ENCODE results near the gene TBL1X. TPM values are rescaled to one million over a fixed set of nuclear protein-coding genes. Genes with fewer than 3 reads are reported as not detected.
A peak's percentile ranks its signal among the peaks of the same experiment; 100 is the strongest.

Gene TBL1X
- total and polyA plus RNA-seq, 2 of the 13 experiments (the other 11 are each of a cell fraction or from before 2014, with no cell fraction given) = 17.6 to 19.9 TPM

DNA sequence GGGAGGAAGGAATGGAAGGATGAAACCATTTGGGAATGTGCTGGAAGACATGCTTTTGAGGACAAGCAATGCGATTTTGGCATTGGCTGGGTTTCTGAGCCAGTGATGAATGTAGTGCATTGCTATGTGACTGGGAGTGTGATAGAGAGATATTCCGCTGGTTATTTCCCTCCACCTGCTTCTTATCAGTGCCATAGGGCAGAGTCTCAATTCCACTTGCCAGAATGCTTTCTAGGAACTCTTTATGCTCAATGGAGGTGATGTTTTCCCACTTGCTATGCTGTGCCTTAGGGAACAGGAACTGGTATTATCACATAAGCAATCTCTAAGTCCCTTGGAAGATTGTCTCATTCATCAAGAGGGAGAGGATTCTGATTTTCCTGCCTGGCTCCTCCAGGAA lies 28.0 kb downstream of the TBL1X start:
- 100% methylated on average over 2 of the region's 2 CpGs for WGBS (ENCODE audit: low lambda C conversion rate)
- FAIRE-seq = no peak

DNA sequence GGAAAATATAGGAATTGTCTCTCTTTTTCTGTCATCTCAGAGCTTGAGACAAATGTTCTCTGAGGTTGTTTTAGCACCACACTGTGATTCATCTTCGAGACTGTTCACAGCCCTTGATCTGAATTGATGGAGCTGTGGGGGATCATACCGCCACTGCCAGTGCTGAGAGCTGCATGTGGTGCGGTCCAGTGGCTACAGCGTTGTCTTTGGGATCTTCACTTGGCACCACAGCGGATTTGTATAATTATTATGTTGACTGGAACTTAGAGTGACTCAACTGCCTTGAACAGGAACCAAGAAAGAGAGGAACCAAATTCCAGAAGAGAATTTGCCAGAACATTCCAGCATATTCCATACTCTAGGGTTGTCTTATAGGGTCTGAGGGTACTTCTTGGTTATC lies 29.1 kb downstream of the TBL1X start:
- Histone ChIP-seq H3K27me3 (ENCODE audit: control insufficient read depth in 1 of 2, insufficient read depth in 2 of 2, low read length in 2 of 2) (no peaks in the 10 kb centered on the region), H3K4me1 (ENCODE audit: insufficient read depth, low read length) (peaks cover 6% of the 10 kb centered on the region; the same call in 1 of the 2 replicates), H3K4me2 (ENCODE audit: low read depth, low read length) (no peak overlapping the region), H2AFZ (ENCODE audit: low read length) (no peak overlapping the region), H3K9ac (ENCODE audit: insufficient read depth, low read depth, low read length) (no peak overlapping the region), H3K4me3 (replicated peaks in 1 of 3; ENCODE audit: insufficient read depth in 1 of 3, low read depth in 2 of 3, low read length in 3 of 3) (no peak overlapping the region), H3K27ac (ENCODE audit: extremely low read length, insufficient read depth, low read length) (no peak overlapping the region), H4K20me1 (ENCODE audit: insufficient read depth, low read length) (peaks cover 32% of the 10 kb centered on the region), H3K36me3 (replicated peaks in 1 of 2; ENCODE audit: control insufficient read depth in 1 of 2, insufficient read depth in 2 of 2, low read length in 2 of 2) (peaks cover 2 to 8% of the 10 kb centered on the region in 2 experiments; a peak in 3 of 5 replicates), H3K9me3 (ENCODE audit: low read length) (no peaks in the 10 kb centered on the region), H3K79me2 (ENCODE audit: insufficient read depth, low read length) (peaks cover 72% of the 10 kb centered on the region)
- intact Hi-C loops (cut with micrococcal nuclease; ENCODE audit: unreplicated experiment) = no loop called here
- POLR2A ChIA-PET = no interaction called here
- no peak for ATAC-seq
- no peak for DNase-seq (ENCODE audit: low spot score)
- WGBS (ENCODE audit: low lambda C conversion rate) = 100% methylated on average over 4 of the region's 5 CpGs
- TF ChIP-seq SIN3A (IDR thresholded peaks at IDR 0.05; ENCODE audit: borderline replicate concordance, low read depth, low read length) (no peak), ZNF343 (CRISPR knock-in tag; IDR thresholded peaks at IDR 0.05) (no peak), ERF (CRISPR knock-in tag; IDR thresholded peaks at IDR 0.05) (no peak), ZNF569 (CRISPR knock-in tag; IDR thresholded peaks at IDR 0.05; ENCODE audit: borderline replicate concordance) (no peak), HNRNPH1 (optimal IDR thresholded peaks at IDR 0.05; ENCODE audit: low read depth, low read length) (no peak), ZNF589 (CRISPR knock-in tag; conservative IDR thresholded peaks at IDR 0.05) (no peak), ZNF891 (CRISPR knock-in tag; IDR thresholded peaks at IDR 0.05) (no peak), NR2F2 (IDR thresholded peaks at IDR 0.05; ENCODE audit: borderline replicate concordance, low read depth) (no peak), SYNCRIP (IDR thresholded peaks at IDR 0.05; ENCODE audit: insufficient read depth, low read depth, low read length) (no peak)
- TF ChIP-seq, protein P1, sequence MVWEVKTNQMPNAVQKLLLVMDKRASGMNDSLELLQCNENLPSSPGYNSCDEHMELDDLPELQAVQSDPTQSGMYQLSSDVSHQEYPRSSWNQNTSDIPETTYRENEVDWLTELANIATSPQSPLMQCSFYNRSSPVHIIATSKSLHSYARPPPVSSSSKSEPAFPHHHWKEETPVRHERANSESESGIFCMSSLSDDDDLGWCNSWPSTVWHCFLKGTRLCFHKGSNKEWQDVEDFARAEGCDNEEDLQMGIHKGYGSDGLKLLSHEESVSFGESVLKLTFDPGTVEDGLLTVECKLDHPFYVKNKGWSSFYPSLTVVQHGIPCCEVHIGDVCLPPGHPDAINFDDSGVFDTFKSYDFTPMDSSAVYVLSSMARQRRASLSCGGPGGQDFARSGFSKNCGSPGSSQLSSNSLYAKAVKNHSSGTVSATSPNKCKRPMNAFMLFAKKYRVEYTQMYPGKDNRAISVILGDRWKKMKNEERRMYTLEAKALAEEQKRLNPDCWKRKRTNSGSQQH (CRISPR knock-in tag; IDR thresholded peaks at IDR 0.05; ENCODE audit: low read depth) = no peak
- TF ChIP-seq, protein P2, sequence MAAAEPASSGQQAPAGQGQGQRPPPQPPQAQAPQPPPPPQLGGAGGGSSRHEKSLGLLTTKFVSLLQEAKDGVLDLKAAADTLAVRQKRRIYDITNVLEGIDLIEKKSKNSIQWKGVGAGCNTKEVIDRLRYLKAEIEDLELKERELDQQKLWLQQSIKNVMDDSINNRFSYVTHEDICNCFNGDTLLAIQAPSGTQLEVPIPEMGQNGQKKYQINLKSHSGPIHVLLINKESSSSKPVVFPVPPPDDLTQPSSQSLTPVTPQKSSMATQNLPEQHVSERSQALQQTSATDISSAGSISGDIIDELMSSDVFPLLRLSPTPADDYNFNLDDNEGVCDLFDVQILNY (CRISPR knock-in tag; conservative IDR thresholded peaks at IDR 0.05) = no peak
- TF ChIP-seq, protein P3, sequence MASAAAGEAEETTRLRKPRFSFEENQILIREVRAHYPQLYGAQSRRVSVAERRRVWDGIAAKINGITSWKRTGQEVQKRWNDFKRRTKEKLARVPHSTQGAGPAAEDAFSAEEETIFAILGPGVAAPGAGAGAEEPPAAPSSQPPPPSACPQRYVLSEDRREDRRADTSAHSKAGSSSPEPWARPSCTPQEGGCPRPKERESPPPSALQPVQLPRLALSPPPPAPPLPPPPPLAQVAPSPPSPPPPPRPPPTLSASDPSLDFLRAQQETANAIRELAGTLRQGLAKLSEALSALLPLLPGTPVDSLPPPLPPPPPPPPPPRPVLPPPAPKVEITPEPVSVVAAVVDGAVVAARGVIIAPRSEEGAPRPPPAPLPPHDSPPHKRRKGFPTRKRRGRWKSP (CRISPR knock-in tag; IDR thresholded peaks at IDR 0.05) = no peak
- FAIRE-seq = peak; percentile 32
- BruUV-seq (replicated peaks) = no TSS peak
- CTCF ChIA-PET (ENCODE audit: low intra/inter-chr PET ratio, low total read pairs) = no interaction called here
- in situ Hi-C loops (cut with HindIII; ENCODE audit: extremely low pct_ligation_motif_present, low pct_unique_long_range_greater_than_20kb) = no loop called here

More for the DNA sequence above, 28.0 kb downstream of the TBL1X start:
- intact Hi-C loops (cut with micrococcal nuclease; ENCODE audit: unreplicated experiment) (no loop called here), in situ Hi-C loops (cut with HindIII; ENCODE audit: extremely low pct_ligation_motif_present, low pct_unique_long_range_greater_than_20kb) (no loop called here)
- H3K4me2 ChIP-seq (ENCODE audit: low read depth, low read length) = no peak overlapping the region
- H3K79me2 ChIP-seq (ENCODE audit: insufficient read depth, low read length) = peaks cover 74% of the 10 kb centered on the region
- ATAC-seq (no peak), DNase-seq (ENCODE audit: low spot score) (no peak)
- peaks cover 22% of the 10 kb centered on the region for H4K20me1 ChIP-seq (ENCODE audit: insufficient read depth, low read length)
- H2AFZ ChIP-seq (ENCODE audit: low read length) = no peak overlapping the region
- no TSS peak for BruUV-seq (replicated peaks)
- H3K27ac ChIP-seq (ENCODE audit: extremely low read length, insufficient read depth, low read length) = no peak overlapping the region
- POLR2A ChIA-PET = no interaction called here
- CTCF ChIA-PET (ENCODE audit: low intra/inter-chr PET ratio, low total read pairs) = no interaction called here
- H3K36me3 ChIP-seq (replicated peaks in 1 of 2; ENCODE audit: control insufficient read depth in 1 of 2, insufficient read depth in 2 of 2, low read length in 2 of 2) = peaks cover 2 to 8% of the 10 kb centered on the region in 2 experiments; a peak in 2 of 5 replicates
- peaks cover 6% of the 10 kb centered on the region; the same call in 1 of the 2 replicates for H3K4me1 ChIP-seq (ENCODE audit: insufficient read depth, low read length)
- TF ChIP-seq BCL6 (CRISPR knock-in tag; IDR thresholded peaks at IDR 0.05) (peak; percentile 92), ZNF749 (CRISPR knock-in tag; IDR thresholded peaks at IDR 0.05; ENCODE audit: borderline replicate concordance) (no peak)
- H3K4me3 ChIP-seq (replicated peaks in 1 of 3; ENCODE audit: insufficient read depth in 1 of 3, low read depth in 2 of 3, low read length in 3 of 3) = no peak overlapping the region
- H3K9me3 ChIP-seq (ENCODE audit: low read length) = no peaks in the 10 kb centered on the region
- no peak overlapping the region for H3K9ac ChIP-seq (ENCODE audit: insufficient read depth, low read depth, low read length)
- no peaks in the 10 kb centered on the region for H3K27me3 ChIP-seq (ENCODE audit: control insufficient read depth in 1 of 2, insufficient read depth in 2 of 2, low read length in 2 of 2)
